Sciatic nerve (tissue), 2 donors: ENCODE measurements around the gene MRRF. TPM values are rescaled to one million over a fixed set of nuclear protein-coding genes. Genes with fewer than 3 reads are reported as not detected.
A peak's percentile ranks its signal among the peaks of the same experiment; 100 is the strongest.

Source experiments
- ATAC-seq: fragments of 200-7000 bp; cut with Tn5 transposase; one replicate; pipeline ENCODE4 v1.9.1; 2020; ENCODE audit warnings: mild to moderate bottlenecking, moderate library complexity
- DNase-seq: peaks from one replicate; pipeline ENCODE4 v3.0.0-alpha.2; 2020; ENCODE audit warnings: low spot score
- intact Hi-C: fragments of 100-400 bp; cut with DNase I; formaldehyde crosslinking; loops from one replicate; pipeline ENCODE4 v1.14.2; 2022
- total RNA-seq: library from RNA; stranded (reverse); fragmentation: NEBNext Ultra II Directional; extraction: Animal tissue kit (Norgen Biotek cat#: 25700); gene quantifications from one replicate; pipeline ENCODE4 v1.2.1, GENCODE V29; 2021
- donor health status: DM: no; HTN: no; CAD: no.
- donor health status: DM: no; HTN: no; CAD: no.

The MRRF gene, protein sequence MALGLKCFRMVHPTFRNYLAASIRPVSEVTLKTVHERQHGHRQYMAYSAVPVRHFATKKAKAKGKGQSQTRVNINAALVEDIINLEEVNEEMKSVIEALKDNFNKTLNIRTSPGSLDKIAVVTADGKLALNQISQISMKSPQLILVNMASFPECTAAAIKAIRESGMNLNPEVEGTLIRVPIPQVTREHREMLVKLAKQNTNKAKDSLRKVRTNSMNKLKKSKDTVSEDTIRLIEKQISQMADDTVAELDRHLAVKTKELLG
- total RNA-seq: 25.9 TPM

GRCh38 chr9:122264360-122265148 lies at the start of gene MRRF, which contains the start of gene RBM18:
MRRF (plus strand) TSS chr9:122264882; CDS start chr9:122270892, 6,010 bp downstream.
RBM18 (minus strand) TSS chr9:122264840; CDS start chr9:122261492, 3,348 bp downstream.
- peak; percentile 98 for ATAC-seq
- intact Hi-C loops: no loop called here
- DNase-seq: peak; percentile 93

DNA sequence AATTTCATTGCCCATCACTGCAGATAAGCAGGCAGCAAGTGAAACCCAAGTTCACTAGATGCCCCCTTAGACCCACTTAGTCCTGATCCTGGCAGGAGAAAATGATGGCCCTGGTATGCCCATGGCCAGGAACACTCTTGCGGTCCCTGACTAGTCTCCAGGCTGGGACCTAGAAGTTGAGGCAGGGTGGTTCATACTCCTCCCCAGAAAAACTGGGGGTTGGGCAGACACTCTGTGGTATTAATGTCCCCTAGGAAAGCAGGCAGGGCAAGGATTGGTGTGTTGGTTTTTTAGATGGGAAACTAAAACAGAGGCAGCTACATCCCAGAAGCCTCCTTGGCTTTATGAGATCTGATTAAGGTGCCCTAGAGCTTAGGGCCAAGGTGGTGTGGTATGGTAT lies 49.0 kb upstream of the MRRF start:
- DNase-seq: no peak
- no peak for ATAC-seq
- intact Hi-C loops: no loop called here

DNA sequence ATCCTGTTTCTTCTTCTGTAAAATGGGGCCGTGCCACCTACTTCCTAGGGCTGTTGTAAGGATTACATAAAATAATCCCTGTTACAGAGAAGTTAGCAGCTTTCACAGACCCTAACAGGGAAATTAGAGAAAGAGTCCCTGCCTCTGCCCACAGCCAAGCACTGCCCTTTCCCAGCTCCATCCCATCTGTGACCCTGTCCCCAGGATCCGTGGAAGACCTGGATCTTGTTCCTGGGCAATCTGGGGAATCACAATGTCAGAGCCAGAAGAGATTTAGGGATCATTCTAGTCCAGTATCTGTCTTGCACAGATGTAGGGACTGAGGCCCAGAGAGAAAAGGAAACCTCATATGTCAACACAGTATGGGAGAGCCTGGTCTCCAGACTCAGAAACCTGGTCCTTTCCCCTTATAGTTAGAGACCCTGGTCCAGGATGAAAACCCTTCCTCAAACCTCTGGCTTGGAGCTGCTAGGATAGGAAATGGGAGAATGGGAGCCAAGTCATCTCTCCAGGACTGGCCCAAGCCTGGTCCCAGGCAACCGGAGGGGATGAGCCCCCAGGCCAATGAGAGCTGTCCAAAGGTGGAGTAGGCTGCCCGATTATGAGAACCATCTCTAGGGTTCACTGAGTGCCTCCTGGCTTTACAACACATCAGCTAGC lies 48.4 kb upstream of the MRRF start:
- ATAC-seq (no peak), DNase-seq (peak; percentile 14)
- intact Hi-C loops: no loop called here

DNA sequence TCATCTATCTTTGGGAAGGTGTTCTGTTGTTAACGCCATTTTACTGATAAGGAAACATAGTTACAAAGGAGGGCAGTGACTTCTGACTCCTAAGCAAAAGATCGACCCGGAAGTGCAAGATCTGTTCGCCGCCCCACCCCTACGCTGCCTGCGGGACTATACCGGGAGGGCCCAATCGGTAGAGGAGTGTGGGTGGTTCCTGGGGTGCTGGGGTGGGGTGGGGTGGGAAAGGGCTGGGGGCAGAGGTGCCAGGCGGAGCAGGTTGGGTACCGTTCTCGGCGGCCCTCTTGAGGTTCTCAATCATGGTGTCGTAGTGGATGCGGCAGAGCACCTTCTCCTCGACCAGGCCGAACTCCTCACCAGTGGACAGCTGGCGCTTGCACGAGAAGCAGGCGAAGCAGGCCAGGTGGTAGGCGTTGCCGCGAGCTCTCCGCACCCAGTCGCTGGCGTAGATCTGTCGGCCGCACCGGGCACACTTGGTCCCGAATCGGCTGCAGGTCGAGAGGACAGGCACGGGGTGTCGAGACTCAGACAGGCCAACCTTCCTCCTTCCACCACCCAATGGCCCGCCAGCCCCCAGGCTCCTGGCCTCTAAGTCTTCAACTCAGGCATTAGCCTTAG lies 47.8 kb upstream of the MRRF start:
- intact Hi-C loops: no loop called here
- DNase-seq: peak; percentile 39

GRCh38 chr9:122217640-122218039 lies 47.0 kb upstream of the MRRF start:
- intact Hi-C loops: no loop called here
- ATAC-seq: no peak
- DNase-seq: no peak

More for the DNA sequence above, 47.8 kb upstream of the MRRF start:
- ATAC-seq: no peak

DNA sequence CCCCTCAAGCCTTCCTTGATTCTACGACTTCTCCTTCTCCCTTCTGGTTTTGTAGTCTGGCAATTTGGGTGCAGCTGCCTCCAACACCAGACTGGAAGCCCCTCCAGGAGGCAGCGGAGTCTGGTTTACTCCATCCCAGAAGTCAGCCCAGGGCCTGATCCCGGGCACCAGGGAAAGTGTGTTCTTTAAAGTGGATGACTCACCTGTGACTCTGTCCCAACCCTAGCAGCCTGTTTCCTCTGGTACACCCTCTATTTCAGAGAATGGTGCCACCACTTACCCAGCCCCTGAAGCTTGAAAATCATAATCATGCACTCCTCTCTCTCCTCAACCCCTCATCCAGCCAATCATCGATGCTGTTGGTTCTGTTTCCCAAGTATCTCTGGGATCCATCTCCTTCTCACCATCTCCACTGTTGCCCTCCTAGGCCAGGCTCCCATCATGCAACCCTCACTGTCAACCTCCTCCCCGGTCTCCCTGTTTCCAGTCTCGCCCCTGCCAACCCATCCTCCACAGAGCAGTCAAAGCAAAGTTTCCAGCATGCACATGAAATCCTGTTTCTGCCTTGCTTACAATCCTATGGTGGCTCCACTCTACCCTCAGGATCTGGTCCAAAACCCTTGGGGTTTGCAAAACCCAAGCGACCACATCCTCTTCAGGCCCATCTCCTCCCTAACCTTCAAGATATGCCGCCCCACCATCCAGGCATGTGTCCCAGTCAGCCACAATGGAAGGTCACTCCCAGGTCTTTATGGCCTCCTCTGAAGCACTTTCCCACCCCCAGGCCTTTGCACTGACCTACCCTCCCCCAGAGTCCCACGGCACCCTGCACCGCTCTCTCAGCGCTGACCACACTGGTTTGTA lies 46.4 kb upstream of the MRRF start:
- intact Hi-C loops: no loop called here
- no peak for ATAC-seq
- DNase-seq: no peak

- ATAC-seq (peak; percentile 43), DNase-seq (peak; percentile 25)
- intact Hi-C loops: no loop called here
These were observed 45.5 kb upstream of the MRRF start for GRCh38 chr9:122218935-122219855.

DNA sequence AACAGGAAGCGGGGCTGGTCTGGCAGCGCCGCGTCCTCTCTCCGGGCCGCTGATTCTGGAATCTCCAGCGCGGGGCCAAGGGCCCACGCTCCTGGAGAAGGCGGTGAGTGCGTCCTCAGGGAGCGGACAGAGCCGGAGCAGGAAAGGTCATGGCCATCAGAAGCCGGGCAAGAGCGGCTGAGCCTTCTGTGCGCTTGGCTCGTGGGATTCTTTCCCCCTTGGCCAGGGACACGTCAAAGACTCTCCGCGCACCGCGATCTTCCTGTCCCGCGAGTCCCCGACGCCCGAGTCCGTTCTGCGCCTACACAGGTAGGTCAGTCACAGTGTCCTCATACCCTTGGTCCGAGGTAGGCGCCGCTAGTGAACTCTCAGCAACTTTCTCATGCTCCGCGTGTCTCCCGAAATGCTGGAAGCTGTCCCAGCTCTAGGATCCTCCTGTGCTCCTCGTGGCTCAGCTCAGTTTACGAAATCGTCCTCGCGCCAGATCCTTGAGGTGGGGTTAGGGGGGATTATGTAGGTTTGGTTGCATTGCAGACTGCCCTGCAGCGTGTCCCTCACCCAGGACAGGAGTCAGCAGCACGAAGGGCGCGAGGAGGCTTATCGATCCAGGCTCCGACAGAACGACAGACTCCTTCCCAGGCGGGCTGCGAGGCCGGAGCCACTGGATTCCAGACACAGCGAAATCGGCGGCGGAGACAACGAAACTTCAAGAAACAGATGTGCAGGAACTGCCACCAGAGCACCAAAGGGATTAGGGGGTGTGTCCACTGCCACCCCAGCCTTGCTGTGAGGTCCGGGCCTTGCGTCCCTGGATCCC lies 44.6 kb upstream of the MRRF start:
- DNase-seq: no peak
- intact Hi-C loops: no loop called here
- ATAC-seq: peak; percentile 10

DNA sequence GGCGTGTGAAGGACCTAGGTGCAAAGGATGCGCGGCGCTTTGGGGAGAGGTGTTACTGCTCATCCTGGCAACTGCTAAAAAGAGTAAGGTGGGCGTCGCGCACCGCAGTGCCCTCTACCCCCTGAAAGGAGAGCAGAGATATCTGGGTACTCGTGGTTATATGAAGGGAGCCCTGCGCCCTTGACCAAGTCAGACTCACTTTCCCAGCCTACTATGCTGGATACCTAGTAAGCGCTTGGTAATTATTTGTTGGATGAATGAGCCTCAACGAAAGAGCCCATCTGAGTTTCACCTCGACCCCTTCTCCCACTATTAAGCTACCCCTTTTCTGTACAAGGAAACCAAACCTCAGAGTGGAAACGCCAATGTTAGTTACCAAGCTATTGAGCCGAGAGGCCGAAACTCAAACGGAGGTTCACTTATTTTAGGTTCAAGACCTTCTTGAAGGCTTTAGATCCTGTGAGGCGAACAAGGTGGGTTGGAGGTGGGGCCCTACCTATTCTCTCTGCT lies 44.0 kb upstream of the MRRF start:
- intact Hi-C loops: no loop called here
- ATAC-seq (no peak), DNase-seq (peak; percentile 36)

DNA sequence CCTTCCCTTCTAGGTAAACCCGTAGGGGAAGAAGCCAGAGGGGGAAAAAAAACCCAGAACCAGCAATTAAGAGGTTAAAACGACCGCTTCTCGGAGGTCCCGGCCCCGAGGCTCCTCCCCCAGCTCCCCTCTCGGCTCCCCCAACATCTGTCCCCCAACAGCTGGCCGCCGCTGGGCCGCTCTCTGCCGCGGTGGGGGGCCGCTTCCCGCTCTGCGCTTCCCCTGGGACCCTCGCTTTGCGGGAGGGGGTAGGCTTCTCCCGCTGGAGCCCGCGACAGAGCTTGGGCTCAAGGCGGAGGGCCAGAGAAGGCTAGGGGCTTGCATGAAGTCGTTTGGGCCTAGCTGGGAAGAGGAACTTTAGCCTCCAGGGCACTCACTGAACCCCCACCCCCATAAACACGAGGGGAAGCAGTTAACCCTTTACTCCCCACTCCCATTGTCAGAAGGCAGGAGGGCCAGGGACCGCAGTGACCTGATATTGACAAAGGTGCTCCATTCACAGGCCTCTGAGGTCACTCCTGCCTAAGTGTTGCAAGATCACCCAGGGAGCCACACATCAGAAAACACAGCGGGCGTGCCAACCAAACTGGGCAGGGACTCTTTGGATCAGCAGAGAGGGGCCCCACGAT lies 43.4 kb upstream of the MRRF start:
- ATAC-seq: no peak
- intact Hi-C loops: no loop called here

GRCh38 chr9:122222791-122223190 lies 41.9 kb upstream of the MRRF start:
- ATAC-seq: no peak
- intact Hi-C loops: no loop called here
- DNase-seq: peak; percentile 44

More for the DNA sequence above, 43.4 kb upstream of the MRRF start:
- DNase-seq: peak; percentile 50

DNA sequence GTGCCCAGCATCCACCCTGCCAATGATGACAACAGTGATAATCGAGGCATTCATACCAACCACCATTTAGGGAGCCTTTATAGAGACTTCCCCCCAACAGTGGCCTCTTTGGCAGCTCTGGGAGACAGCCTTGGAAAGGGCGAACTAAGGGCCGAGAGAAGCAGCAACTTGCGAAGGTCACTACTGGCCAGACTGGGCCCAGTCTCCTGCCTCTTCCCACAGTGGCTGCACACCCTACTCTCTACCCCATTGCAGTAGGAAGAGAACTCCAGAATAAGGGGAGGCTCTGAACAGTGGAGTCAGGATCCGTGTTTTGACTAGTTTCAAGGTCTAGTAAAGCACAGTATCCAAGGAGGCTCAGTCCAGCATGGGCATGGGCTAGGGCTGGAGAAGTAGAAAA lies 41.2 kb upstream of the MRRF start:
- no peak for ATAC-seq
- intact Hi-C loops: no loop called here

DNA sequence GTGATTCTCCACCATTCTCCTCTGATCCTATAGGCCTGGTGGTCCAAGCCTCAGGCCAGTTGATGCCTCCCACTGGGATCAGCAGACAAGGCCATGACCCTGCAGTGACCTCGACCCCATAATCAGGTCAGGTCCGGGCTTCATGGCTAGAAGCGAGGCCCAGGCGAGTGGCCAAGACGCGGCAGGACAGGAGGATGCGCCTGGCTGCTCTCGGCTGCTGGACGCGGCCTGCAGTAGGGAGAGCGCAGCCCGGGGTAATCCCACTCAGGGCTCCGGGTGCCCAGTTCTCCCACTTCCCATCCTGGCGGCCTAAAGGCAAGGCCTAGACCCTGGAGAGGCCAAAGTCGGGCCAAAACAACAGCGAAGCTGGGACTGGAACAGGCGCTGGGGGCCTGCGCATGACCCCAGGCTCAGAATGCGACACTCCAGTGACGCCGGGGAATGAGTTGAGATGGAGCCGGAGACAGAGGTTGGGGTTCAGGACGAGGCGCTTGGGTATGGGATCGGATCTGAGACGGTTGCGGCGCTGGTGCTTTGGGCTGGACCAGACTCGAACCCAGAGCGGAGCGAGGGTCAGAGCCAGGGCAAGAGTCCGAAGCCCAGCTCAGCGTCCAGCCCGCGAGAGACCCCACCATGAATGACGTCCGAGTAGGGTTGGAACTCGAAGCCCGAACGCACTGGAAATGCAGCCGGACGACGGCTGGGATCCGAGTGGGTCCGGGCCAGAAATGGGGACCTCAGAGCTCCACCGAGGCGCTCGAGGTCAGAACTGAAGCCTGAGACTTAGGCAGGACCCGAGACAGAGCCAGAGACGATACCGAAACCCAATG lies 39.2 kb upstream of the MRRF start:
- peak; percentile 48 for DNase-seq
- intact Hi-C loops: no loop called here
- no peak for ATAC-seq

More for the DNA sequence above, 41.2 kb upstream of the MRRF start:
- DNase-seq: peak; percentile 10

GRCh38 chr9:122226142-122226757 lies 38.4 kb upstream of the MRRF start:
- no peak for ATAC-seq
- DNase-seq: peak; percentile 34
- intact Hi-C loops: no loop called here
